Smooth muscle cell (in vitro differentiated cells): ENCODE data around the gene COMMD10. TPM values are rescaled to one million over a fixed set of nuclear protein-coding genes. Genes with fewer than 3 reads are reported as not detected.

Experiments used
- DNase-seq: peaks from one replicate; lab custom pipeline; 2025; ENCODE audit not compliant: unreplicated experiment; lab: John Stamatoyannopoulos, UW
- H2AFZ ChIP-seq: fragments of 200-600 bp; sonication (generic); 2 replicates; pipeline ENCODE4 v1.6.0; 2016; ENCODE audit warnings: antibody characterized with exemption, low read depth, mild to moderate bottlenecking
- H3F3A ChIP-seq: fragments of 200-600 bp; sonication (generic); 2 replicates; pipeline ENCODE4 v1.6.0; 2017; ENCODE audit warnings: antibody characterized with exemption, low read depth
- H3K27ac ChIP-seq: fragments of 200-600 bp; sonication (generic); 2 replicates; pipeline ENCODE4 v1.5.1; 2016; ENCODE audit warnings: low read depth, mild to moderate bottlenecking
- H3K27me3 ChIP-seq: fragments of 200-600 bp; sonication (generic); 2 replicates; pipeline ENCODE4 v1.6.1; 2016; ENCODE audit warnings: low read depth, mild to moderate bottlenecking
- H3K36me3 ChIP-seq: fragments of 200-600 bp; sonication (generic); 2 replicates; pipeline ENCODE4 v1.5.1; 2016; ENCODE audit warnings: low read depth
- H3K4me1 ChIP-seq: fragments of 200-600 bp; sonication (generic); 2 replicates; pipeline ENCODE4 v1.5.1; 2016; ENCODE audit warnings: low read depth
- H3K4me2 ChIP-seq: fragments of 200-600 bp; sonication (generic); 2 replicates; pipeline ENCODE4 v1.6.0; 2016; ENCODE audit warnings: mild to moderate bottlenecking
- H3K4me3 ChIP-seq: fragments of 200-600 bp; sonication (generic); 2 replicates; pipeline ENCODE4 v1.5.1; 2016; ENCODE audit warnings: mild to moderate bottlenecking
- H3K79me2 ChIP-seq: fragments of 200-600 bp; sonication (generic); 2 replicates; pipeline ENCODE4 v1.6.0; 2016; ENCODE audit warnings: low read depth, mild to moderate bottlenecking
- H3K9ac ChIP-seq: fragments of 200-600 bp; sonication (generic); 2 replicates; pipeline ENCODE4 v1.6.0; 2016; ENCODE audit warnings: low read depth
- H3K9me3 ChIP-seq: fragments of 200-600 bp; sonication (generic); replicated peaks from 2 replicates; pipeline ENCODE4 v1.5.1; 2016; ENCODE audit warnings: low read depth
- H4K20me1 ChIP-seq: fragments of 200-600 bp; sonication (generic); 2 replicates; pipeline ENCODE4 v1.6.0; 2016; ENCODE audit warnings: low read depth
- WGBS: methylation state at CpG from one replicate; pipeline ENCODE4 v1.1.7; 2016; ENCODE audit warnings: low lambda C conversion rate; 5-methylcytosine and 5-hydroxymethylcytosine counted together
- polyA plus RNA-seq: library from polyadenylated mRNA; unstranded; fragments of >200 nt; fragmentation: Nextera tagmentation; extraction: Ambion mirVana; gene quantifications from 2 replicates; pipeline ENCODE4 v1.2.1, GENCODE V29; 2016
- total RNA-seq: library from RNA; depleted of rRNA; stranded (reverse); fragments of >200 nt; gene quantifications from 2 replicates; pipeline ENCODE4 v1.2.3, GENCODE V29; 2014
- TF ChIP-seq, protein P1 (sequence below): fragments of 200-600 bp; sonication (generic); IDR thresholded peaks from 2 replicates; pipeline ENCODE4 v1.5.1; 2017; ENCODE audit warnings: borderline replicate concordance, mild to moderate bottlenecking, antibody characterized with exemption; ENCODE audit not compliant: insufficient read depth, poor library complexity, severe bottlenecking

COMMD10 gene
- total and polyA plus RNA-seq, 2 experiments from 2014 or later: 28.4 to 40.4 TPM

DNA sequence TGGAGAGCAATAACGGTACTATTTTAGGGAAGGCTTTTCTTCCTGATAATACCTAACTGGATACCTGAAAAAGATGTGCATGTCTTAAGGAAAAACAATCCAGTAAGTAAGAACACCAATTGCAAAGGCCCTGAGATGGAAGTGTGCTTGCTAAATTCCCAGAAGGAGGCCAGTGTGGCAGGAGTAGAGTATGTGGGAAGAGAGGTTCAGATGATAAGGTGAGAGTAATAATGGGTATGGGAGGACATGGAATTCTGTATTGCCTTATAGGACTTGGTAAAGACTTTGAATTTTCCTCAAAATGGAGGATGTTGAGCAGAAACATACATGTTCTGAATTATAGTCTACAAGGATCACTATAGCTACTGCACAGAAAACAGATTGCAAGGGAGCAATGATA is 89.3 kb downstream of the COMMD10 start:
- Histone ChIP-seq H3K79me2 (no peaks in the 10 kb centered on the region), H3K36me3 (no peaks in the 10 kb centered on the region), H4K20me1 (peaks cover 3% of the 10 kb centered on the region), H3K27me3 (no peaks in the 10 kb centered on the region), H2AFZ (no peak overlapping the region), H3K4me2 (no peak overlapping the region), H3K9me3 (peaks cover 3% of the 10 kb centered on the region), H3F3A (no peaks in the 10 kb centered on the region), H3K4me3 (no peak overlapping the region), H3K9ac (no peak overlapping the region), H3K27ac (no peak overlapping the region), H3K4me1 (no peaks in the 10 kb centered on the region)
- no peak for DNase-seq
- TF ChIP-seq, protein P1, sequence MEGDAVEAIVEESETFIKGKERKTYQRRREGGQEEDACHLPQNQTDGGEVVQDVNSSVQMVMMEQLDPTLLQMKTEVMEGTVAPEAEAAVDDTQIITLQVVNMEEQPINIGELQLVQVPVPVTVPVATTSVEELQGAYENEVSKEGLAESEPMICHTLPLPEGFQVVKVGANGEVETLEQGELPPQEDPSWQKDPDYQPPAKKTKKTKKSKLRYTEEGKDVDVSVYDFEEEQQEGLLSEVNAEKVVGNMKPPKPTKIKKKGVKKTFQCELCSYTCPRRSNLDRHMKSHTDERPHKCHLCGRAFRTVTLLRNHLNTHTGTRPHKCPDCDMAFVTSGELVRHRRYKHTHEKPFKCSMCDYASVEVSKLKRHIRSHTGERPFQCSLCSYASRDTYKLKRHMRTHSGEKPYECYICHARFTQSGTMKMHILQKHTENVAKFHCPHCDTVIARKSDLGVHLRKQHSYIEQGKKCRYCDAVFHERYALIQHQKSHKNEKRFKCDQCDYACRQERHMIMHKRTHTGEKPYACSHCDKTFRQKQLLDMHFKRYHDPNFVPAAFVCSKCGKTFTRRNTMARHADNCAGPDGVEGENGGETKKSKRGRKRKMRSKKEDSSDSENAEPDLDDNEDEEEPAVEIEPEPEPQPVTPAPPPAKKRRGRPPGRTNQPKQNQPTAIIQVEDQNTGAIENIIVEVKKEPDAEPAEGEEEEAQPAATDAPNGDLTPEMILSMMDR: no peak
- 97% methylated on average over 1 of the region's 1 CpG for WGBS

DNA sequence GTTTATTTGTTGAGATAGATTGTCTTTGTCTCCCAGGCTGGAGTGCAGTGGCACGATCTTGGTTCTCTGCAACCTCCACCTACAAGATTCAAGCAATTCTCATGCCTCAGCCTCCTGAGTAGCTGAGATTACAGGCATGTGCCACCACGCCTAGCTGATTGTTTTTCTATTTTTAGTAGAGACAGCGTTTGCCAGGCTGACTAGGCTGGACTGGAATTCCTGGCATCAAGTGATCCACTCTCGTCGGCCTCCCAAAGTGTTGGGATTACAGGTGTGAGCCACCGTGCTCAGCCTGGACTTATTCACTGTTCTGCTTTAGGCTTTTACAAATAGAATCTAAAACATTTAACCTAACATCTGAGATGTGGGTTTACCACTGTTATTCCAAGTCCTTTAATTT is 91.3 kb downstream of the COMMD10 start:
- no peaks in the 10 kb centered on the region for H3F3A ChIP-seq
- no peak for DNase-seq
- H3K27ac ChIP-seq: no peak overlapping the region
- H3K4me1 ChIP-seq: no peaks in the 10 kb centered on the region
- no peaks in the 10 kb centered on the region for H3K36me3 ChIP-seq
- no peaks in the 10 kb centered on the region for H3K27me3 ChIP-seq
- no peak overlapping the region for H3K4me3 ChIP-seq
- H2AFZ ChIP-seq: no peak overlapping the region
- TF ChIP-seq, protein P1: no peak
- no peak overlapping the region for H3K4me2 ChIP-seq
- peaks cover 3% of the 10 kb centered on the region for H3K9me3 ChIP-seq
- 90% methylated on average over 6 of the region's 6 CpGs for WGBS
- peaks cover 3% of the 10 kb centered on the region for H4K20me1 ChIP-seq
- no peaks in the 10 kb centered on the region for H3K79me2 ChIP-seq
- no peak overlapping the region for H3K9ac ChIP-seq

DNA sequence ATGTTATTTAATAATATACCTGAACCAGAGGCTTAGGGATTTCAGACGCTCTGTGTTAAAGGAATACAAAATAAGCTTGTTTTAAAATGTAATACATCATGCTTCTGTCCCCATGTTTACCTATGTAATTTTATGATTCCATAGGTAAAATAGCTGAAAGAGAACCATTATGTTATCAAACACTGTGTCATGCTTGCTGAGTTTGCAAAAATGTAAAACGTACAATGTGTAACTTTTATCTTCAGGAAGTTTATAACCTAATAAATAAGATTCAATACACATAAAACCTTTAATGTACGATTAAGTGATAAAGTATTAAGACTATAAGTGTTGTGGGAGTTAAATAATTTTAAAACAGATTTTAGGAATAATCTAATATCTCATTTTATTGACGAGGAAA is 94.1 kb downstream of the COMMD10 start:
- Histone ChIP-seq H3K9me3 (no peaks in the 10 kb centered on the region), H3K4me2 (no peak overlapping the region), H3K4me3 (no peak overlapping the region), H3K79me2 (no peaks in the 10 kb centered on the region), H4K20me1 (peaks cover 3% of the 10 kb centered on the region), H3K27me3 (no peaks in the 10 kb centered on the region), H3K36me3 (no peaks in the 10 kb centered on the region), H3F3A (no peaks in the 10 kb centered on the region), H2AFZ (no peak overlapping the region), H3K9ac (no peak overlapping the region), H3K4me1 (no peaks in the 10 kb centered on the region), H3K27ac (no peak overlapping the region)
- WGBS: 94% methylated on average over 4 of the region's 4 CpGs
- no peak for DNase-seq
- TF ChIP-seq, protein P1: no peak

DNA sequence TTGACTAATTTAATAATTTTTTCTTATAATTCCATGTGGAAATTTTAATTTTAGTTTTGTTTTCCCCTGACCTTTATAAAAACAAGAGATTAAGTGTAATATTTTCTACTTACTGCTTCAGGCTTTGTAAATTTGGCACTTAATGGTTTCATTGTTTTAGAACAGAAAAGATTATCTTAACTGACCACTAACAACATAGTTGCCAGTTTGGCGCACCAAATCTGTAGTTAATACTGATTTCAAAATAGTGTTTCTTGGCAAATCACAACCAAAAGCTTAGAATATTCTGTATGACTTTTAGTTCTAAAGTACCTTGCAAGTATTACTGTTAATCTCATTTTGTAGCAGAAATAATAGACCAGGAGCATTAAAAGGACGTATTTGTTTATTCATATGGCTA is 124.3 kb downstream of the COMMD10 start:
- Histone ChIP-seq H3K79me2 (no peaks in the 10 kb centered on the region), H3K4me3 (no peak overlapping the region), H3K27me3 (no peaks in the 10 kb centered on the region), H3K36me3 (no peaks in the 10 kb centered on the region), H3K9me3 (no peaks in the 10 kb centered on the region), H3K9ac (no peak overlapping the region), H4K20me1 (no peaks in the 10 kb centered on the region), H3F3A (no peaks in the 10 kb centered on the region), H3K4me2 (no peak overlapping the region), H2AFZ (no peak overlapping the region), H3K27ac (no peak overlapping the region), H3K4me1 (no peaks in the 10 kb centered on the region)
- DNase-seq: no peak
- WGBS: 97% methylated on average over 2 of the region's 2 CpGs
- TF ChIP-seq, protein P1: no peak
